GM23338 (cell line): ENCODE results near the gene SLC8A1. TPM values are rescaled to one million over a fixed set of nuclear protein-coding genes. Genes with fewer than 3 reads are reported as not detected.

Experiments
- ATAC-seq: fragments of 200-7000 bp; cut with Tn5 transposase; 3 replicates; pipeline ENCODE4 v1.9.1; 2020
- DNase-seq: peaks from one replicate; pipeline ENCODE4 v3.0.0-alpha.2; 2015; ENCODE audit warnings: low spot score
- H2AFZ ChIP-seq: fragments of 200-600 bp; sonication (generic); 2 replicates; pipeline ENCODE4 v1.8.0; 2016; ENCODE audit warnings: antibody characterized with exemption, mild to moderate bottlenecking, moderate library complexity
- H3F3A ChIP-seq: fragments of 200-600 bp; sonication (generic); replicated peaks from 2 replicates; pipeline ENCODE4 v1.8.0; 2017; ENCODE audit warnings: antibody characterized with exemption, mixed run types, low read depth
- H3K27ac ChIP-seq: fragments of 200-600 bp; sonication (generic); 2 replicates; pipeline ENCODE4 v1.6.1; 2016; ENCODE audit warnings: low read depth
- H3K27me3 ChIP-seq: fragments of 200-600 bp; sonication (generic); 2 replicates; pipeline ENCODE4 v1.8.0; 2016; ENCODE audit warnings: mild to moderate bottlenecking, mixed run types, moderate library complexity; ENCODE audit not compliant: insufficient read depth
- H3K36me3 ChIP-seq: fragments of 200-600 bp; sonication (generic); 2 replicates; pipeline ENCODE4 v1.8.0; 2016; ENCODE audit warnings: mild to moderate bottlenecking; ENCODE audit not compliant: insufficient read depth
- H3K4me1 ChIP-seq: fragments of 200-600 bp; sonication (generic); 2 replicates; pipeline ENCODE4 v1.8.0; 2016; ENCODE audit warnings: mild to moderate bottlenecking, moderate library complexity; ENCODE audit not compliant: insufficient read depth
- H3K4me2 ChIP-seq: fragments of 200-600 bp; sonication (generic); 2 replicates; pipeline ENCODE4 v1.7.1; 2017; ENCODE audit warnings: mixed run types
- H3K4me3 ChIP-seq: fragments of 200-600 bp; sonication (generic); 2 replicates; pipeline ENCODE4 v1.6.1; 2016; ENCODE audit warnings: mixed run types
- H3K79me2 ChIP-seq: fragments of 200-600 bp; sonication (generic); replicated peaks from 2 replicates; pipeline ENCODE4 v1.8.0; 2017; ENCODE audit warnings: mild to moderate bottlenecking; ENCODE audit not compliant: insufficient read depth
- H3K9me2 ChIP-seq: fragments of 200-600 bp; sonication (generic); 2 replicates; pipeline ENCODE4 v1.8.0; 2017; ENCODE audit not compliant: insufficient read depth
- H4K20me1 ChIP-seq: fragments of 200-600 bp; sonication (generic); replicated peaks from 2 replicates; pipeline ENCODE4 v1.8.0; 2017; ENCODE audit warnings: mild to moderate bottlenecking; ENCODE audit not compliant: insufficient read depth
- H3K27ac Mint-ChIP-seq: 2 replicates; pipeline ENCODE4 v1.8.0; 2020; ENCODE audit warnings: inconsistent platforms, mild to moderate bottlenecking, moderate library complexity, mixed read lengths
- H3K27me3 Mint-ChIP-seq: 3 replicates; pipeline ENCODE4 v1.8.0; 2022; ENCODE audit warnings: low read depth, mild to moderate bottlenecking, moderate library complexity, mixed read lengths, inconsistent platforms; ENCODE audit not compliant: insufficient read depth, poor library complexity
- H3K36me3 Mint-ChIP-seq: 3 replicates; pipeline ENCODE4 v1.8.0; 2021; ENCODE audit warnings: low read depth, mild to moderate bottlenecking, inconsistent platforms, moderate library complexity, mixed read lengths
- H3K4me1 Mint-ChIP-seq: 3 replicates; pipeline ENCODE4 v1.8.0; 2020; ENCODE audit warnings: mild to moderate bottlenecking, inconsistent platforms, mixed read lengths
- H3K4me3 Mint-ChIP-seq: 3 replicates; pipeline ENCODE4 v1.8.0; 2021; ENCODE audit warnings: moderate library complexity, mild to moderate bottlenecking, inconsistent platforms, mixed read lengths
- H3K9me3 Mint-ChIP-seq: 3 replicates; pipeline ENCODE4 v1.8.0; 2020; ENCODE audit warnings: moderate library complexity, mild to moderate bottlenecking, inconsistent platforms, mixed read lengths
- CREB1 ChIP-seq: fragments of 250-450 bp; sonication (Bioruptor Pico); IDR thresholded peaks from 2 replicates; pipeline ENCODE4 v1.5.0; 2020; ENCODE audit warnings: low read depth, mild to moderate bottlenecking, moderate library complexity
- CTCF ChIP-seq, 2 experiments: fragments of 200-600 bp in 1 of 2; sonication (generic) in 1 of 2; conservative IDR thresholded peaks; 2 replicates each; pipeline versions ENCODE4 v1.5.1 to v1.6.1; 2016 to 2017; ENCODE audit warnings: antibody characterized with exemption in 2 of 2, low read depth in 2 of 2, mild to moderate bottlenecking in 2 of 2, moderate library complexity in 1 of 2
- ETS1 ChIP-seq: IDR thresholded peaks from 2 replicates; pipeline ENCODE4 v1.6.1; 2016; ENCODE audit warnings: antibody characterized with exemption
- EZH2 ChIP-seq: fragments of 200-600 bp; sonication (generic); IDR thresholded peaks from one replicate; pipeline ENCODE4 v1.8.0; 2017; ENCODE audit warnings: antibody characterized with exemption, mild to moderate bottlenecking, low read depth; ENCODE audit not compliant: unreplicated experiment
- EZH2phosphoT487 ChIP-seq: fragments of 200-600 bp; sonication (generic); IDR thresholded peaks from one replicate; pipeline ENCODE4 v1.8.1; 2018; ENCODE audit warnings: antibody characterized with exemption; ENCODE audit not compliant: unreplicated experiment
- JUNB ChIP-seq: IDR thresholded peaks from one replicate; pipeline ENCODE4 v1.6.1; 2016; ENCODE audit warnings: antibody characterized with exemption; ENCODE audit not compliant: unreplicated experiment
- NANOG ChIP-seq: IDR thresholded peaks from 2 replicates; pipeline ENCODE4 v1.6.1; 2016; ENCODE audit warnings: antibody characterized with exemption, borderline replicate concordance
- POLR2AphosphoS5 ChIP-seq: IDR thresholded peaks from 2 replicates; pipeline ENCODE4 v1.6.1; 2016; ENCODE audit warnings: antibody characterized with exemption, low read depth
- REST ChIP-seq: IDR thresholded peaks from one replicate; pipeline ENCODE4 v1.6.1; 2018; ENCODE audit warnings: antibody characterized with exemption; ENCODE audit not compliant: unreplicated experiment
- STAT1 ChIP-seq: IDR thresholded peaks from one replicate; pipeline ENCODE4 v1.6.1; 2016; ENCODE audit warnings: antibody characterized with exemption; ENCODE audit not compliant: unreplicated experiment
- ZNF114 ChIP-seq: fragments of 250-450 bp; sonication (Bioruptor Pico); IDR thresholded peaks from 2 replicates; pipeline ENCODE4 v1.5.0; 2020; ENCODE audit warnings: mild to moderate bottlenecking, moderate library complexity
- ZNF331 ChIP-seq: fragments of 250-450 bp; sonication (Bioruptor Pico); IDR thresholded peaks from 2 replicates; pipeline ENCODE4 v1.5.0; 2020; ENCODE audit warnings: low read depth, mild to moderate bottlenecking, moderate library complexity
- ZNF462 ChIP-seq: fragments of 250-450 bp; sonication (Bioruptor Pico); IDR thresholded peaks from 2 replicates; pipeline ENCODE4 v1.5.0; 2020; ENCODE audit warnings: mild to moderate bottlenecking, moderate library complexity
- polyA plus RNA-seq: library from polyadenylated mRNA; unstranded; fragments of >200 nt; fragmentation: Nextera tagmentation; extraction: Ambion mirVana; gene quantifications from 2 replicates; pipeline ENCODE4 v1.2.1, GENCODE V29; 2016
- total RNA-seq: library from RNA; depleted of rRNA; stranded (reverse); fragments of >200 nt; shearing (Covaris generic); gene quantifications from 2 replicates; pipeline ENCODE4 v1.2.3, GENCODE V29; 2014

The SLC8A1 gene
- total and polyA plus RNA-seq, 2 experiments from 2014 or later = 2.5 to 3.3 TPM

- peaks cover 36% of the 10 kb centered on the region for H3K4me1 ChIP-seq
- H3K27me3 ChIP-seq = peaks cover 20% of the 10 kb centered on the region
- H3K4me3 Mint-ChIP-seq = no peak overlapping the region
- H3K79me2 ChIP-seq = no peaks in the 10 kb centered on the region
- H3K9me2 ChIP-seq = no peaks in the 10 kb centered on the region
- H3K4me1 Mint-ChIP-seq = peaks cover 20% of the 10 kb centered on the region
- peaks cover 5% of the 10 kb centered on the region; the same call in 1 of the 2 replicates for H3F3A ChIP-seq
- H3K4me2 ChIP-seq = no peak overlapping the region
- no peaks in the 10 kb centered on the region for H3K36me3 ChIP-seq
- H2AFZ ChIP-seq = no peak overlapping the region
- H4K20me1 ChIP-seq = no peaks in the 10 kb centered on the region
- H3K27ac Mint-ChIP-seq = no peak overlapping the region
- no peak overlapping the region for H3K27ac ChIP-seq
- H3K36me3 Mint-ChIP-seq = no peaks in the 10 kb centered on the region; the same call in 2 of the 3 replicates
- ATAC-seq = no peak
- H3K9me3 Mint-ChIP-seq = no peaks in the 10 kb centered on the region
- H3K4me3 ChIP-seq = no peak overlapping the region
- H3K27me3 Mint-ChIP-seq = peaks cover 12% of the 10 kb centered on the region
- DNase-seq = no peak
- TF ChIP-seq ZNF331 (CRISPR knock-in tag) (no peak), NANOG (no peak), STAT1 (no peak), ZNF114 (CRISPR knock-in tag) (no peak), EZH2 (no peak), EZH2phosphoT487 (no peak), CTCF (conservative IDR thresholded peaks at IDR 0.05; ENCODE audit: low read depth in 2 of 2) (no peak), ZNF462 (no peak), ETS1 (no peak), REST (no peak), JUNB (no peak), CREB1 (CRISPR knock-in tag) (no peak), POLR2AphosphoS5 (no peak)
Observed at GRCh38 chr2:40456926-40457325, 5.0 kb upstream of the SLC8A1 start.
